Lung (tissue), 12 donors: Measurements from ENCODE around the gene ERP44. TPM values are rescaled to one million over a fixed set of nuclear protein-coding genes. Genes with fewer than 3 reads are reported as not detected.

Source experiments
- ATAC-seq: fragments of 200-7000 bp; cut with Tn5 transposase; one replicate; pipeline ENCODE4 v1.9.1; 2020; ENCODE audit warnings: moderate number of reproducible peaks; ENCODE audit not compliant: insufficient read depth, low FRiP score
- DNase-seq, 3 donors: peaks; one replicate each; pipeline ENCODE4 v3.0.0-alpha.2; 2013 to 2017
- H3K27ac ChIP-seq, 2 donors: one replicate each; pipeline ENCODE4 v1.5.1; 2013; ENCODE audit warnings: mild to moderate bottlenecking in 2 of 2, moderate library complexity in 2 of 2, control low read depth in 1 of 2, inconsistent platforms in 1 of 2, low read depth in 1 of 2, low read length in 1 of 2
- H3K27me3 ChIP-seq, 3 donors: one replicate each; pipeline ENCODE4 v1.5.1; 2013; ENCODE audit warnings: low read length in 2 of 3; ENCODE audit not compliant: control insufficient read depth in 3 of 3, insufficient read depth in 3 of 3
- H3K36me3 ChIP-seq, 4 donors: one replicate each; pipeline ENCODE4 v1.5.1; 2013; ENCODE audit warnings: low read length in 4 of 4, mild to moderate bottlenecking in 1 of 4, moderate library complexity in 1 of 4; ENCODE audit not compliant: control insufficient read depth in 4 of 4, insufficient read depth in 4 of 4
- H3K4me1 ChIP-seq, 5 donors: one replicate each; pipeline ENCODE4 v1.5.1; 2013; ENCODE audit warnings: low read length in 5 of 5, mild to moderate bottlenecking in 2 of 5, moderate library complexity in 1 of 5; ENCODE audit not compliant: control insufficient read depth in 5 of 5, insufficient read depth in 5 of 5
- H3K4me3 ChIP-seq: one replicate; pipeline ENCODE4 v1.5.1; 2013; ENCODE audit warnings: mild to moderate bottlenecking, control low read depth, moderate library complexity
- H3K9ac ChIP-seq, 2 donors: one replicate each; pipeline ENCODE4 v1.5.1; 2013; ENCODE audit warnings: low read length in 2 of 2, control low read depth in 1 of 2; ENCODE audit not compliant: insufficient read depth in 1 of 2
- H3K9me3 ChIP-seq, 4 donors: one replicate each; pipeline ENCODE4 v1.5.1; 2013; ENCODE audit warnings: low read length in 3 of 4, mild to moderate bottlenecking in 1 of 4, moderate library complexity in 1 of 4; ENCODE audit not compliant: control insufficient read depth in 4 of 4, insufficient read depth in 3 of 4
- CTCF ChIP-seq: IDR thresholded peaks from 2 replicates; pipeline ENCODE4 v1.5.1; 2012; ENCODE audit warnings: mild to moderate bottlenecking; ENCODE audit errors: control extremely low read depth, extremely low read depth
- WGBS, 2 donors: extraction: QIAGEN DNeasy Blood & Tissue Kit; methylation state at CpG; one replicate each; pipeline ENCODE4 v1.1.7; 2013; 5-methylcytosine and 5-hydroxymethylcytosine counted together
- polyA plus RNA-seq, 2 donors: library from polyadenylated mRNA; stranded (reverse); fragments of 200-250 nt; gene quantifications; one replicate each; pipeline ENCODE4 v1.2.1, GENCODE V29; 2013
- total RNA-seq, 2 donors: library from RNA; depleted of rRNA in 1 of 2; stranded (reverse); fragments of >200 nt in 1 of 2; gene quantifications; one replicate each; pipeline ENCODE4 v1.2.1, GENCODE V29; 2014 to 2021
- donor health status: control.
- donor health status: control.
- donor health status: Bipolar disorder and iron deficiency.
- donor health status: healthy.
- donor health status: DM: yes; HTN: yes; CAD: no.

The ERP44 gene
- total and polyA plus RNA-seq, 4 donors: 22.6 to 27.6 (median 27.0) TPM

- Histone ChIP-seq H3K27me3 (no peaks in the 10 kb centered on the region), H3K4me1 (peaks cover 0 to 16% (median 2%) of the 10 kb centered on the region in 5 donors), H3K4me3 (no peak overlapping the region), H3K27ac (no peak overlapping the region), H3K9me3 (no peaks in the 10 kb centered on the region), H3K36me3 (peaks cover 4 to 40% (median 19%) of the 10 kb centered on the region in 4 donors), H3K9ac (no peak overlapping the region)
- no peak for DNase-seq
- ATAC-seq: no peak
- WGBS, 2 donors: 55 to 68% methylated on average over 2 of the region's 2 CpGs
- TF ChIP-seq CTCF: no peak
Measured at GRCh38 chr9:100108559-100108958, 9.8 kb upstream of the ERP44 start.

- Histone ChIP-seq H3K4me1 (peaks cover 0 to 16% (median 2%) of the 10 kb centered on the region in 5 donors), H3K4me3 (no peak overlapping the region), H3K27me3 (no peaks in the 10 kb centered on the region), H3K9me3 (no peaks in the 10 kb centered on the region), H3K36me3 (peaks cover 4 to 41% (median 21%) of the 10 kb centered on the region in 4 donors), H3K27ac (no peak overlapping the region), H3K9ac (no peak overlapping the region)
- no peak for DNase-seq
- ATAC-seq: no peak
- no peak for TF ChIP-seq CTCF
- WGBS, 2 donors: 79 to 83% methylated on average over 2 of the region's 2 CpGs
Measured at GRCh38 chr9:100106616-100107015, 7.8 kb upstream of the ERP44 start.

- no peak for ATAC-seq
Measured at GRCh38 chr9:100105861-100106260, 7.1 kb upstream of the ERP44 start.

More at GRCh38 chr9:100105861-100106260, 7.1 kb upstream of the ERP44 start:
- Histone ChIP-seq H3K36me3 (peaks cover 4 to 48% (median 21%) of the 10 kb centered on the region in 4 donors), H3K4me1 (peaks cover 0 to 11% (median 0%) of the 10 kb centered on the region in 5 donors), H3K9me3 (no peaks in the 10 kb centered on the region), H3K27ac (no peak overlapping the region), H3K4me3 (no peak overlapping the region), H3K27me3 (no peaks in the 10 kb centered on the region), H3K9ac (no peak overlapping the region)
- WGBS, 2 donors: 48 to 94% methylated on average over 1 of the region's 1 CpG
- no peak for TF ChIP-seq CTCF
- no peak for DNase-seq
